Activated T-cell treated with anti-CD3 and anti-CD28 coated beads, Interleukin-2, amount 50 U/mL, for 4 hours (primary cell): ENCODE data around the gene BPTF. TPM values are rescaled to one million over a fixed set of nuclear protein-coding genes. Genes with fewer than 3 reads are reported as not detected.
"Not testable (repeated sequence)": the region's sequence is repeated elsewhere in the genome, so short reads cannot be mapped to it uniquely, and the experiment has no call there.

Experiments used
- ATAC-seq, 2 donors: fragments of 200-7000 bp; cut with Tn5 transposase; one replicate each; pipeline ENCODE4 v1.10.0; 2021
- DNase-seq: peaks from one replicate; pipeline ENCODE4 v3.0.0-alpha.2; 2020
- H3K27me3 Mint-ChIP-seq: one replicate; pipeline ENCODE4 v1.8.0; 2021; ENCODE audit warnings: low read depth, mixed read lengths
- H3K36me3 Mint-ChIP-seq: one replicate; pipeline ENCODE4 v1.8.0; 2022; ENCODE audit warnings: mixed read lengths; ENCODE audit not compliant: insufficient read depth
- H3K4me1 Mint-ChIP-seq: one replicate; pipeline ENCODE4 v1.8.0; 2021; ENCODE audit warnings: low read depth, mixed read lengths
- H3K4me3 Mint-ChIP-seq: one replicate; pipeline ENCODE4 v1.8.0; 2021; ENCODE audit warnings: mild to moderate bottlenecking, moderate library complexity, mixed read lengths
- H3K9me3 Mint-ChIP-seq: one replicate; pipeline ENCODE4 v1.8.0; 2021; ENCODE audit warnings: mixed read lengths
- total RNA-seq, 3 donors: library from RNA; stranded (reverse); gene quantifications; one replicate each; pipeline ENCODE4 v1.2.1, GENCODE V29; 2021

BPTF gene
- total RNA-seq, 3 donors from 2014 or later: 62.1 to 67.7 (median 62.2) TPM

DNA sequence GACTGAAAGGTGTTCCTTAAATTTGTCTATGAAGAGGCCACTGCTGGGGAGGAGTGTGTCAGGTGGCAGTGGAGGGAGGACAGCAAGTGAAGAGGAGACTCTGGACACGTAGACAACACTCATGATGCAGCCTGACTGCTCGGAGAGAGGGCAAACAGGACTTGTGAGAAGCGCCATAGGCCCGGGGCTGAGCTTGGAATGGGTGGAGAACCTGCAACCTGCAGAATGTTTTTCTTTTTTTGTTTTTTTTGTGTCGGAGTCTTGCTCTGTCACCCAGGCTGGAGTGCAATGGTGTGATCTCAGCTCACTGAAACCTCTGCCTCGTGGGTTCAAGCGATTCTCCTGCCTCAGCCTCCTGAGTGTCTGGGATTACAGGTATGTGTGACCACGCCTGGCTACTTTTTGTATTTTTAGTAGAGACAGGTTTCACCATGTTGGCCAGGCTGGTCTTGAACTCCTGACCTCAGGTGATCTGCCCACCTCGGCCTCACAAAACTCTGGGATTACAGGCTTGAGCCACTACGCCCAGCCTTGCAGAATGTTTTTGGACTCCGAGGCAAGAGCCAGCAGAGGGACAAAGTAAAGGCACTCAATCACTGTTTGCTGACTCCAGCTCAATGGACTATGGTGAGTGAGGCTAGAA, 189.9 kb downstream of the BPTF start:
- DNase-seq (no peak), ATAC-seq (no peak)
- H3K9me3 Mint-ChIP-seq: no peaks in the 10 kb centered on the region
- peaks cover 11% of the 10 kb centered on the region for H3K4me1 Mint-ChIP-seq
- no peak overlapping the region for H3K4me3 Mint-ChIP-seq
- H3K27me3 Mint-ChIP-seq: peaks cover 2% of the 10 kb centered on the region
- H3K36me3 Mint-ChIP-seq: no peaks in the 10 kb centered on the region

DNA sequence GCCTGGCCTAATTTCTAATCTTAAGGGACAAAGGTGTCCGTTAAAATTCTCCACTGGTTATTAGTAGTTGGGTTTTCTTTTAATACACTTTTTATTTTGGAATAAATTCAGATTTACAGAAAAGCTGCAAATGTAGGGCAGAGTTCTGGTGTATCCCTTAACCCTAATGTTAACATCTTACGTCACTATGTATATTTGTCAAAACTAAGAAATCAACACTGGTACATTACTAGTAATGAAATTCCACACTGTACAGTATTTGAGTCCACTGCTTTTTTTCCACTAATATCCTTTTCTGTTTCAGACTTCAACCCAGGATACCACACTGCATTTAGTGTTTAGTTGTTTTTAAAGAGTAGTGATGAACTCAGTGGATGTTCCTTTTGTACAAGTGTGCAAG, 191.5 kb downstream of the BPTF start:
- Mint-ChIP-seq H3K4me3 (no peak overlapping the region), H3K9me3 (no peaks in the 10 kb centered on the region), H3K36me3 (no peaks in the 10 kb centered on the region), H3K27me3 (peaks cover 2% of the 10 kb centered on the region), H3K4me1 (peaks cover 11% of the 10 kb centered on the region)
- DNase-seq (no peak), ATAC-seq (no peak)

DNA sequence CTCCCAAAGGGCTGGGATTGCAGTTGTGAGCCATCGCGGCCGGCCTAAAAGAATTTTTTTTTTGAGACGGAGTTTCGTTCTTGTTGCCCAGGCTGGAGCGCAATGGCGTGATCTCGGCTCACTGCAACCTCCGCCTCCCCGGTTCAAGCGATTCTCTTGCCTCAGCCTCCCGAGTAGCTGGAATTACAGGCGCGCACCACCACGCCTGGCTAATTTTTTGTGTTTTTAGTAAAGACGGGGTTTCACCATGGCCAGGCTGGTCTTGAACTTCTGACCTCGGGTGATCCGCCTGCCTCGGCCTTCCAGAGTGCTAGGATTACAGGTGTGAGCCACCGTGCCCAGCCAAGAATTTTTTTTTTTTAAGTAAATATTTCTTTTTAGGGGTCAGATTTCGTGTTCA, 193.2 kb downstream of the BPTF start:
- H3K4me1 Mint-ChIP-seq: peaks cover 11% of the 10 kb centered on the region
- DNase-seq, H3K9me3 Mint-ChIP-seq, ATAC-seq, H3K27me3 Mint-ChIP-seq, H3K4me3 Mint-ChIP-seq, H3K36me3 Mint-ChIP-seq: not testable (repeated sequence)

DNA sequence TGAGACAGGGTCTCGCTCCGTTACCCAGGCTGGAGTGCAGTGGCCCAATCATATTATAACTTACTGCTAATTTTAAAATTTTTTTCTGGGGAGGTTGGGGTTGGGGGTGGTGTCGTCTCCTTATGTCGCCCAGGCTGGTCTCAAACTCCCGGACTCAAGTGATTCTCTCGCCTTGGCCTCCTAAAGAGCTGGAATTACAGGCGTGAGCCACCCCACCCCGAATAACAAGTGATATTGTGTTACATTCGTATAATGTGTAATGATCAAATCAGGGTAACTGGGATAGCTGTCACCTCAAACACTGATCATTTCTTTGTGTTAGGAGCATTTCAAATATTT, 194.0 kb downstream of the BPTF start:
- no peak for DNase-seq
- H3K4me3 Mint-ChIP-seq: peak overlapping the region; percentile 86

DNA sequence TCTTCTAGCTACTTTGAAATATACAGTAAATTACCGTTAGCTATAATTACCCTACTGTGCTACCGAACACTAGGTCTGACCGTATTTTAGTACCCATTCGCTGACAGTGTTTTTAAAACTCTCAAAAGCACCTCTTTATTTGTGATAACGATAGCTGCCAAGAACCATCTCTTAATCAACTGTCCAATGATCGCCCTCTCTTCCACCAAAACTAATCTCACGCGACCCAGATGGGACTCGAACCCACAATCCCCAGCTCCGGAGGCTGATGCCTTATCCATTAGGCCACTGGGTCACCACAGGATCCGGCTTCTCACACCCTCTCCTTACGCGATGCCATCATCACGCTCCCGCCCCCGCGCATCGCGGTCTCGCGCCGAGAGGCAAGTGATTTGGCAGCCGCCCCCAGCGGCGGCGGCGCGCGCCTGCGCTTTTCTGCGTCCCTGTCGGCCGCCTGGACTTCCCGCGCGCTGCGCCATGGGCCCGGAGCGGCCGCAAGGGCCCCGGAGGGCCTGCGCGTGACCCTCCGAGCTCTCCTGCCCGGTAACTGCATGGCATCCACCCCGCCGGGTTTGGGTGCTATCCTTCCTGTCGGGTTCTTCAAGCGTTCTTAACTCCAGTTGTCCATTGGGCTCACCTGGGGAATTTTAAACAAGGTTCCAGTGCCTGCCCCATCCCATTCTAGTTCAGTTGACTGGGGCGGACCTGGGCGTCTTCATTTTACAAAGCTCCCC, 194.5 kb downstream of the BPTF start:
- Mint-ChIP-seq H3K27me3 (peaks cover 2% of the 10 kb centered on the region), H3K36me3 (no peaks in the 10 kb centered on the region), H3K4me1 (peaks cover 11% of the 10 kb centered on the region), H3K9me3 (no peaks in the 10 kb centered on the region), H3K4me3 (peak overlapping the region; percentile 86)
- DNase-seq (peak; percentile 99), ATAC-seq (peak; percentile 92 to 94)

More for the DNA sequence above, 194.0 kb downstream of the BPTF start:
- Mint-ChIP-seq H3K36me3 (no peaks in the 10 kb centered on the region), H3K27me3 (peaks cover 2% of the 10 kb centered on the region), H3K9me3 (no peaks in the 10 kb centered on the region), H3K4me1 (peaks cover 11% of the 10 kb centered on the region)
- ATAC-seq: no peak

DNA sequence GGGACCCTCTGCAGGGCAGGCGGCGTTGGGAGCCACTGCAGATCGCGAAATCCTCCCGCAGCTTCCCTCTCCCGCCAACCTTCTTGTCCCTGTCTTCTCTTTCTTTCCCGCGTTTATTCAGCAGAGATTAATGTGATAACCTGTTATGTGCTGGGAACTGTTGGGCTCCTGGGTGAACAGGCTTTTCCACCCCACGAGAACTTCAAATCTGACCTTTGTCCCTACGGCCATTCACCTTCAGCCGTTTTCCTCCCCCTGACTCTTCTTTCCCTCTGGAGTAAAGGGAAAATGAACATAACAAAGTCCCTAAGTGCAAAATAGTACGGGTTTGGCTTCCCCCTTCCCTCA, 195.1 kb downstream of the BPTF start:
- ATAC-seq: no peak
- Mint-ChIP-seq H3K4me1 (peaks cover 11% of the 10 kb centered on the region), H3K36me3 (no peaks in the 10 kb centered on the region), H3K4me3 (peak overlapping the region; percentile 86), H3K9me3 (no peaks in the 10 kb centered on the region), H3K27me3 (peaks cover 2% of the 10 kb centered on the region)
- no peak for DNase-seq

DNA sequence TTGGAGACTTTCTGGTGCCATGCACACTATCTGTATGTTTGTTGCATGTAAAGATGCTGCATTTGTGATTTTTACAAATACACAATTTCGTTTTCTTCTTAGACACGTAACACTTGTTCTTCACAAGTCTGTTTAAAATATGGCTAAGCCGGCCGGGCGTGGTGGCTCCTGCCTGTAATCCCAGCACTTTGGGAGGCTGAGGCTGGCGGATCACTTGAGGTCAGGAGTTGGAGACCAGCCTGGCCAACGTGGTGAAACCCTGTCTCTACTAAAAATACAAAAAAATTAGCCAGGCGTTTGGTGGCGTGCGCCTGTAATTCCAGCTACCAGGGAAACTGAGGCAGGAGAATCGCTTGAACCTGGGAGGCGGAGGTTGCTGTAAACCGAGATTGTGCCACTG, 195.5 kb downstream of the BPTF start:
- not testable (repeated sequence) for DNase-seq, H3K9me3 Mint-ChIP-seq, ATAC-seq, H3K27me3 Mint-ChIP-seq, H3K36me3 Mint-ChIP-seq
- Mint-ChIP-seq H3K4me1 (peaks cover 11% of the 10 kb centered on the region), H3K4me3 (peak overlapping the region; percentile 86)

DNA sequence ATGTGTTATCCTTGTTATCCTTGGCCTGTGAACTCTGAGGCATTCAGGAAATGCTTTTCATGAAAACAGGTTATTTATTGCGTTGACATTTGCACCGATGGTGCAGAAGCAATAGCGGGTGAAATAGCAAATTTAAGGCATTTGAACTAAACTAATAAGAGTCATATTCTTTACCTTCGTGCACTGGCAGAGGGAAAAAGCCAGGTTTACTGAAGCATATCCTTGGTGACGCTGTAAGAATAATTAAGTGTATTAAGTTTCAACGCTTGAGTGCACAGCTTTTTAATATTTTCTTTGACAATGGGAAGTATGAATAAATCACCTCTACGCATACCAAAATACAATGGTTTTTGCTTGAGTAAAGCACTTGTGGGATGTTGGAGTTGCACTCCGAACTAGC, 196.7 kb downstream of the BPTF start:
- H3K27me3 Mint-ChIP-seq: peaks cover 2% of the 10 kb centered on the region
- H3K9me3 Mint-ChIP-seq: no peaks in the 10 kb centered on the region
- ATAC-seq: no peak
- H3K4me3 Mint-ChIP-seq: no peak overlapping the region
- H3K4me1 Mint-ChIP-seq: peaks cover 11% of the 10 kb centered on the region
- H3K36me3 Mint-ChIP-seq: no peaks in the 10 kb centered on the region
- DNase-seq: no peak

DNA sequence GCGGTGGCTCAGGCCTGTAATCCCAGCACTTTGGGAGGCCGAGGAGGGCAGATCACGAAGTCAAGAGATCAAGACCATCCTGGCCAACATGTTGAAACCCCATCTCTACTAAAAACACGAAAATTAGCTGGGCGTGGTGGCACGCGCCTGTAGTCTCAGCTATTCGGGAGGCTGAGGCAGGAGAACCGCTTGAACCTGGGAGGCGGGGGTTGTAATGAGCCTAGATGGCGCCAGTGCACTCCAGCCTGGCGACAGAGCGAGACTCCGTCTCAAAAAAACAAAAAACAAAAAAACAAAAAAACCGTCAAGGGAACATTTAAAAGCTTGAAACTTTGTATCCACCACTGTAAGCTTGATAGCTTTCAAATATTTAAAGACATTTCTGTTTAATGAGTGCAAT, 197.2 kb downstream of the BPTF start:
- not testable (repeated sequence) for H3K9me3 Mint-ChIP-seq, ATAC-seq, H3K4me3 Mint-ChIP-seq, H3K27me3 Mint-ChIP-seq, H3K36me3 Mint-ChIP-seq, DNase-seq
- H3K4me1 Mint-ChIP-seq: peaks cover 11% of the 10 kb centered on the region

DNA sequence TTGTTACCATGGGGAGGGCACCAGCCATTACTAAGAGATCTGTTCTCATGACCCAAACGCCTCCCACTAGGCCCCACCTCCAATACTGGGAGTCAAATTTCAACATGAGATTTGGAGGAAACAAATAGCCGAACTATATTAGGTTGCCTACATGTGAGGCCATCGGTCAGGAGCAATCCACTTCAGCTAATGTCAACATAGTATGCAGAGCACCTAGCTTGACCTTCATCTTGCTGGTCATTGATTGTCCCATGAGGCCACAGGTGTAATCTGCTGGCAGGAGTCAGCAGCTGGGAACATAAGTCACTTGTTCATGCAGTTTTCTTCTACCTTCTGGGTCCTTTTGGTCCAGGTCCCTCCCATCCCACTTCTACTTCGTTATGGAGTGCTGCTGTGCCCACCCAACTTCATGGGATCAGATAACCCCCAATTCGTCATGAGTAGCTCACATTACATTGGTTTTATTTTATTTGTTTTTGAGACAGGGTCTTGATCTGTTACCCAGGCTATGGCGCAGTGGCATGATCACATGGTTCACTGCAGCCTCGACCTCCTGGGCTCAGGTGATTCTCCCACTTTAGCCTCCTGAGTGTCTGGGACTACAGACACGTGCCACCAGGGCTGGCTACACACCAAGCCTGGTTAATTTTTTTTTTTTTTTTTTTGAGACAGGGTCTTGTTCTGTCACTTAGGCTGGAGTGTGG, 204.4 kb downstream of the BPTF start:
- ATAC-seq (no peak), DNase-seq (no peak)
- Mint-ChIP-seq H3K9me3 (no peaks in the 10 kb centered on the region), H3K4me3 (no peak overlapping the region), H3K27me3 (no peaks in the 10 kb centered on the region), H3K36me3 (no peaks in the 10 kb centered on the region), H3K4me1 (no peaks in the 10 kb centered on the region)

Other genes with a start within 250 kb of the BPTF start
- gene NOL11, start 107.6 kb upstream of the BPTF start, total RNA-seq: 100 to 1,000 TPM; 127 to 139 (median 137) TPM
- gene C17orf58, start 171.0 kb downstream of the BPTF start, total RNA-seq: 10 to 100 TPM; 14.9 to 24.3 (median 19.2) TPM
- gene KPNA2, start 210.2 kb downstream of the BPTF start, total RNA-seq: 100 to 1,000 TPM; 139 to 140 (median 139) TPM